ENCODE results near the gene LRRC2. TPM values are rescaled to one million over a fixed set of nuclear protein-coding genes. Genes with fewer than 3 reads are reported as not detected.
A peak's percentile ranks its signal among the peaks of the same experiment; 100 is the strongest.
"Not testable (repeated sequence)": the region's sequence is repeated elsewhere in the genome, so short reads cannot be mapped to it uniquely, and the experiment has no call there.

Gene LRRC2
- total RNA-seq, 1 donor from 2014 or later: not detected

DNA sequence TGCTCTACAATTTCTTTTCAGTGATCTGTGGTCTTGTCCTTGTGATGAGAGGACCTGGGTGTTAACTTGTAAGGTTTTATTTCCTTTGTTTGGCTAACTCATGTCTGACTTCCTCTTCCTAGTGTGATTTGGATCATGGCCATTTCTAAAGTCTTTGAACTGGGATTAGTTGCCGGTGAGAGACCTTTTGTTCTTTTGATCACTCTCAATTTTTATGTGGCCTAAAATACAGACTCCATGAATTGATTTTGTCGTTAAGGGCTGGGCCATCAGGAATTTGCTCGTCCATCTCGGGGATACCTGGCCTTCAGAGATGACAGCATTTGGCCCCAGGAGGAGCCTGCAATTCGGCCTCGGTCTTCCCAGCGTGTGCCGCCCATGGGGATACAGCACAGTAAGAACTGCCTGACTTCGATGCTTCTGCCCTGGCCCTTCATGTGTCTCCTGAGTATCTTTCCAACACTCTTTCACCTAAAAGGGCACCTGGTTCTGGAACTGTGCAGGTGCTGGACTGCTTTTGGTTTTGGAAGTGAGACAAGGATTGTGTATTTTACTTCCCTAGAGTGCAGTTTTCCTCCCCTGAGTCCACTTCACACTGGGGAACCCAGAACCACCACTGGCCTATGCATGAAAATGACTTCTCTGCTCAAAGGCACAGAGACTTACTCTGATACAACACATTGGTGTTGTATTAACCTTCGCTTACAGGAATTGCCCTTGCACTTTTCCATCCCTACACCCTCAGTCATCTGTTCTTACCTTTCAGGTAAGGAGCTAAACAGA lies 13.1 kb upstream of the LRRC2 start:
- Histone ChIP-seq H3K36me3 (no peaks in the 10 kb centered on the region), H3K27ac (no peak overlapping the region), H3K27me3 (peaks cover 6% of the 10 kb centered on the region), H3K9me3 (no peaks in the 10 kb centered on the region), H3K4me3 (no peak overlapping the region), H3K4me1 (peaks cover 0 to 5% of the 10 kb centered on the region in 2 donors)
- TF ChIP-seq, protein P1, sequence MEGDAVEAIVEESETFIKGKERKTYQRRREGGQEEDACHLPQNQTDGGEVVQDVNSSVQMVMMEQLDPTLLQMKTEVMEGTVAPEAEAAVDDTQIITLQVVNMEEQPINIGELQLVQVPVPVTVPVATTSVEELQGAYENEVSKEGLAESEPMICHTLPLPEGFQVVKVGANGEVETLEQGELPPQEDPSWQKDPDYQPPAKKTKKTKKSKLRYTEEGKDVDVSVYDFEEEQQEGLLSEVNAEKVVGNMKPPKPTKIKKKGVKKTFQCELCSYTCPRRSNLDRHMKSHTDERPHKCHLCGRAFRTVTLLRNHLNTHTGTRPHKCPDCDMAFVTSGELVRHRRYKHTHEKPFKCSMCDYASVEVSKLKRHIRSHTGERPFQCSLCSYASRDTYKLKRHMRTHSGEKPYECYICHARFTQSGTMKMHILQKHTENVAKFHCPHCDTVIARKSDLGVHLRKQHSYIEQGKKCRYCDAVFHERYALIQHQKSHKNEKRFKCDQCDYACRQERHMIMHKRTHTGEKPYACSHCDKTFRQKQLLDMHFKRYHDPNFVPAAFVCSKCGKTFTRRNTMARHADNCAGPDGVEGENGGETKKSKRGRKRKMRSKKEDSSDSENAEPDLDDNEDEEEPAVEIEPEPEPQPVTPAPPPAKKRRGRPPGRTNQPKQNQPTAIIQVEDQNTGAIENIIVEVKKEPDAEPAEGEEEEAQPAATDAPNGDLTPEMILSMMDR (IDR thresholded peaks at IDR 0.05): no peak
- no peak for DNase-seq (ENCODE audit: low spot score in 2 of 2)
- intact Hi-C loops (cut with DNase I): no loop called here

DNA sequence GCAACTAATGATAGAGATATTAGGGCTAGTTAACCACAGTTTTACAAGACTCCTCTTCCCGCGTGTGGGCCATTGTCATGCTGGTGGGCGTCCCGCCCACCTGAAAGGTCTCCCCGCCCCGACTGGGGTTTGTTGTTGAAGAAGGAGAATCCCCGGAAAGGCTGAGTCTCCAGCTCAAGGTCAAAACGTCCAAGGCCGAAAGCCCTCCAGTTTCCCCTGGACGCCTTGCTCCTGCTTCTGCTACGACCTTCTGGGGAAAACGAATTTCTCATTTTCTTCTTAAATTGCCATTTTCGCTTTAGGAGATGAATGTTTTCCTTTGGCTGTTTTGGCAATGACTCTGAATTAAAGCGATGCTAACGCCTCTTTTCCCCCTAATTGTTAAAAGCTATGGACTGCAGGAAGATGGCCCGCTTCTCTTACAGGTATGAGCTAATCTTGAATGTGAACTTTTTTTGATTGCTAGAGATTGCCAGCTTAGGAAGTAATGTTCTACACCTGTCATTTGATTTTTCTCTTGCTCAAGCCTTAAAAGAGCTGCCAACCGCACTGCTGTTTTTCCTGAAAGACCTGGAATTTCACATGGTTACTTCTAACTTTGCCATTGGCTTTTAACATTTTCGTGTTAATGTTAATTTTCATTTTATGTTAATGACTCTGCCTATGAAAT lies 11.6 kb upstream of the LRRC2 start:
- H3K27ac ChIP-seq; H3K27me3 ChIP-seq; intact Hi-C loops (cut with DNase I); H3K36me3 ChIP-seq; H3K9me3 ChIP-seq; H3K4me1 ChIP-seq; H3K4me3 ChIP-seq; DNase-seq (ENCODE audit: low spot score in 2 of 2): not testable (repeated sequence)

DNA sequence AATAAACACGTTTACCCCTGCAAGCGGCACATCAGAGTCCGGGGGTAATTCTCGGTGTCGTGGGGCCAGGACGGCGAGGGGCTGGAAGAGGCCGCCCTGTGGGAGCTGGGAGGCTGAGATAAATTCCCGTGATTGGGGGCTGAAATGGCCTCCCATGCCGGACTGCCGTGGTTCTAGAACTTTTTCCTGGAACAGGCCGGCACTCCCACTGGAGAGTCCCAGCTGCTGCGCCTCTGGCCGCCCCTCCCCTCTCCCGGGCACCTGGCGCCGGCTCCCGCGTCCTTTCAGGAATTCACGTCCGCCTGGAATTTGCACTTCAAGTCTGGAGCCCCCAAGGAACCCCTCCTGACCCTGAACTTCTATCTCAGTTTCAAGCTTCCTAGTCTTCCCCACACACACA lies 10.8 kb upstream of the LRRC2 start:
- intact Hi-C loops (cut with DNase I): no loop called here
- no peak for DNase-seq (ENCODE audit: low spot score in 2 of 2)
- Histone ChIP-seq H3K4me1 (peaks cover 0 to 5% of the 10 kb centered on the region in 2 donors), H3K4me3 (peak overlapping the region in 1 of 2 donors; percentile 12), H3K36me3 (no peaks in the 10 kb centered on the region), H3K9me3 (no peaks in the 10 kb centered on the region), H3K27ac (no peak overlapping the region), H3K27me3 (peaks cover 6% of the 10 kb centered on the region)
- TF ChIP-seq, protein P1 (IDR thresholded peaks at IDR 0.05): no peak

DNA sequence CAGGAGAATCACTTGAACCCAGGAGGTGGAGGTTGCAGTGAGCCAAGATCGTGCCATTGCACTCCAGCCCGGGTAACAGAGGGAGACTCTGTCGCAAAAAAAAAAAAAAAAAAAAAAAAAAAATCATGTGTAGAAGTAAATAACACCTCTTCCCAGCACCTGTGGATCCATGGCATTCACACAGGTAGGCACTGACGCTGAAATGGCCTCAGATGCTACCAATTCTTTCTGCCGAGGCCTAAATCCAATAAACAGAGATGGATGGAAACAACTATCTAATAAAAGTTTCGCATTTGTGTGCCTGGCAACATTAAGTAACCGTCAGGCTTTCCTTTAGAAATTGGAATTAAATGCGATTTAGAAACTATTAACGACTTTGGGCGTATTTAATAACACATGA lies 10.3 kb upstream of the LRRC2 start:
- peaks cover 6% of the 10 kb centered on the region for H3K27me3 ChIP-seq
- no peak overlapping the region for H3K4me3 ChIP-seq
- DNase-seq (ENCODE audit: low spot score in 2 of 2): no peak
- no peaks in the 10 kb centered on the region for H3K36me3 ChIP-seq
- TF ChIP-seq, protein P1 (IDR thresholded peaks at IDR 0.05): no peak
- intact Hi-C loops (cut with DNase I): no loop called here
- H3K27ac ChIP-seq: no peak overlapping the region
- H3K4me1 ChIP-seq: peaks cover 0 to 5% of the 10 kb centered on the region in 2 donors
- no peaks in the 10 kb centered on the region for H3K9me3 ChIP-seq

DNA sequence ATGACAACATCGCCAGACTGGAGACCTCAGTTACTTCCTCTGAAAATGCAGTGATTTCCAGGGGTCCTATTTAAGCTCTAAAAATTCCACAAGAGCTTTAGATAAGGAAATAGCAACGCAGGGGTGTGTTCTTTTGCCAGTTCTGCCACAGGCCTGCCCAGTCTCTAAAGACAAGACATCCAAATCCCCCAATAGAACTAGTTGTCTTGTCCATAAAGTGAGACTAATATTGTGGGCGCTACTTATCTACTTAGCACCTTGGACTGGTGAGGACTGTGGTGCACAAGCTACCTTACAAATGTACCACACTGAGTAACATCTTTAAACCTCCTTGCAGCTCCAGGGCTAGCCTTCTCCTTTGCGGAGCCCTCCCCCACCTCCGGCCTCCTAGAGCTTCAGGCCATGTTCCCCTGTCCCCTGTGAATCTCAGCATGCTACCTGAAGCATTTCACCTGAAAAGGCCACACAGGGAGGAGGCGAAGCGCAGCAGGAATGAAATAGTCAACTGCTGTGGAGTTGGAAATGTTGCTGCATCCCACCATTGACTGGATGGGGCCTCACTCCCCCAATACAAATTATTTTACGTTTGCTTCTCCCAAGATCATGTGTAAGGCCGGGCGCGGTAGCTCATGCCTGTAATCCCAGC lies 9.6 kb upstream of the LRRC2 start:
- Histone ChIP-seq H3K27me3 (peaks cover 6% of the 10 kb centered on the region), H3K9me3 (no peaks in the 10 kb centered on the region), H3K4me3 (no peak overlapping the region), H3K27ac (no peak overlapping the region), H3K36me3 (no peaks in the 10 kb centered on the region), H3K4me1 (peaks cover 0 to 5% of the 10 kb centered on the region in 2 donors)
- intact Hi-C loops (cut with DNase I): no loop called here
- TF ChIP-seq, protein P1 (IDR thresholded peaks at IDR 0.05): no peak
- DNase-seq (ENCODE audit: low spot score in 2 of 2): no peak

All from ascending aorta (tissue), 2 donors.